Stomach (tissue), 9 donors: ENCODE measurements around the gene STK39. TPM values are rescaled to one million over a fixed set of nuclear protein-coding genes. Genes with fewer than 3 reads are reported as not detected.
"Not testable (repeated sequence)": the region's sequence is repeated elsewhere in the genome, so short reads cannot be mapped to it uniquely, and the experiment has no call there.

ENCODE experiments used
- DNase-seq, 2 donors: peaks; one replicate each; pipeline versions ENCODE4 v3.0.0 to v3.0.0-alpha.2; 2013 to 2019
- H3K27ac ChIP-seq, 5 donors: fragments of 200-600 bp in 4 of 5; sonication (generic) in 4 of 5; one replicate each; pipeline ENCODE4 v1.5.1; 2013 to 2019; ENCODE audit warnings: mild to moderate bottlenecking in 1 of 5, moderate library complexity in 1 of 5
- H3K27me3 ChIP-seq, 3 donors: fragments of 200-600 bp; sonication (generic); one replicate each; pipeline ENCODE4 v1.5.1; 2017 to 2019; ENCODE audit warnings: mixed run types in 1 of 3
- H3K36me3 ChIP-seq, 4 donors: fragments of 200-600 bp; sonication (generic); 1 replicate in 3 of 4; 2 replicates in 1 of 4; pipeline ENCODE4 v1.5.1; 2016 to 2019
- H3K4me1 ChIP-seq, 4 donors: fragments of 200-600 bp; sonication (generic); one replicate each; pipeline ENCODE4 v1.5.1; 2016 to 2019
- H3K4me3 ChIP-seq, 4 donors: fragments of 200-600 bp; sonication (generic) in 3 of 4; one replicate each; pipeline ENCODE4 v1.5.1; 2016 to 2019; ENCODE audit warnings: mild to moderate bottlenecking in 1 of 4
- H3K9me3 ChIP-seq, 4 donors: fragments of 200-600 bp; sonication (generic); one replicate each; pipeline ENCODE4 v1.5.1; 2016 to 2019
- EP300 ChIP-seq: sonication (generic); formaldehyde crosslinking; IDR thresholded peaks from one replicate; pipeline ENCODE4 v1.6.1; 2017; ENCODE audit warnings: antibody characterized with exemption
- POLR2A ChIP-seq, 4 donors: fragments of 450-650 bp; IDR thresholded peaks; one replicate each; pipeline ENCODE4 v1.6.1; 2016; ENCODE audit warnings: antibody characterized with exemption in 4 of 4, control low read depth in 2 of 4, mild to moderate bottlenecking in 1 of 4, moderate library complexity in 1 of 4
- POLR2AphosphoS5 ChIP-seq, 3 donors: sonication (generic); formaldehyde crosslinking; IDR thresholded peaks; one replicate each; pipeline ENCODE4 v1.6.1; 2016; ENCODE audit warnings: antibody characterized with exemption in 3 of 3
- WGBS, 5 donors: extraction: QIAGEN DNeasy Blood & Tissue Kit in 3 of 5; methylation state at CpG; one replicate each; pipeline versions ENCODE4 v1.1.5 to v1.1.7; 2013 to 2018; 5-methylcytosine and 5-hydroxymethylcytosine counted together
- intact Hi-C: fragments of 100-400 bp; cut with DNase I; formaldehyde crosslinking; loops from one replicate; pipeline ENCODE4 v1.15.1; 2023; ENCODE audit warnings: low total_unique reads
- polyA plus RNA-seq, 3 donors: library from polyadenylated mRNA; stranded (reverse); fragments of 200-250 nt; gene quantifications; one replicate each; pipeline ENCODE4 v1.2.3, GENCODE V29; 2013
- total RNA-seq, 5 donors: library from RNA; depleted of rRNA; stranded (reverse); fragments of >200 nt; gene quantifications; one replicate each; pipeline versions ENCODE4 v1.1.0 to v1.2.3, GENCODE V29; 2014 to 2016
- TF ChIP-seq, protein P1 (sequence below), 7 experiments: fragments of 450-650 bp in 4 of 7; fragments of 200-600 bp in 3 of 7; sonication (generic) in 3 of 7; IDR thresholded peaks; one replicate each; pipeline ENCODE4 v1.5.1; 2016 to 2019; ENCODE audit warnings: antibody characterized with exemption in 7 of 7, control low read depth in 2 of 7, mild to moderate bottlenecking in 1 of 7
- donor health status: healthy with polysubstance abuse.
- donor health status: Bipolar disorder and iron deficiency.
- donor health status: healthy.

The STK39 gene
- total and polyA plus RNA-seq, 8 donors: 18.3 to 60.7 (median 33.3) TPM

DNA sequence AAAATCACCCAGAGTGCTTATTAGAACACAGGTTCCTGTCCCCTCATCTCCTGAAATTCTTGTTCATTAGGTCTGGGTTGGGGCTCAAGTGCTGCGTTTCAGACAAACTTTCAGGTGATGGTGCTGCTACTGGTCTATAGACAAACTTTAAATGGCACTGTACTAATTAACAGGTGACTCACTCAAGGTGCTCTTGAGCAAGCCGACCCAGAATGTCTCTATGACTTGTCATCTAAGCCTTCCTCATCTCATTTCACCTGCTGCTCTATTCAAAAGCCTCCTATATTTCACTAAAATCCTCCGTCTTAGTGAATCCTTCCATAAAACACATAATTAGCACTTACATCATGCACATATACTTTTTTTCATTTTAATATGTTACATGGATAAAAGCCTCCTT lies 29.9 kb upstream of the STK39 start:
- no peaks in the 10 kb centered on the region for H3K27me3 ChIP-seq

DNA sequence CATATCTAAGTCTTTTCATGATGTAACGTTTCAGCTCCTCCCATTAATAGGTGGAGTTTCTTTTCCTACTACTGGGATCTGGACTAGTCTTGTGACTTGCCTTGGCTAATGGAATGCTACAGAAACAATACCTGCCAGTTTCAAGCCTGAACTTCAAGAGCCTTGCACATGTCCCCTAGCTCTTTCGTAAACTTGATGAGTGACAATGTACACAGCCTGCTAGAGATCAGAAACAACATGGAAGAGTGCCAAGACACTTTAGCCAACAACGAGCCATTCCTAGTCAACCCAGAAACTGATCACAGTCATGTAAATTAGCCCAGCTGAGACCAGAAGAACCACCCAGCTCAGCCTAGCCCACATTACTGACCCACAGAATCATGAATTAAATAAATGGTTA lies 24.8 kb upstream of the STK39 start:
- WGBS, 5 donors: 65 to 73% (median 70%) methylated on average over 3 of the region's 3 CpGs
- Histone ChIP-seq H3K27ac (no peak overlapping the region), H3K9me3 (no peaks in the 10 kb centered on the region), H3K4me3 (no peak overlapping the region), H3K4me1 (no peaks in the 10 kb centered on the region), H3K36me3 (no peaks in the 10 kb centered on the region), H3K27me3 (no peaks in the 10 kb centered on the region)
- intact Hi-C loops: no loop called here
- no peak for DNase-seq
- TF ChIP-seq POLR2AphosphoS5 (IDR thresholded peaks at IDR 0.05) (no peak), EP300 (no peak), POLR2A (IDR thresholded peaks at IDR 0.05) (no peak)
- TF ChIP-seq, protein P1, sequence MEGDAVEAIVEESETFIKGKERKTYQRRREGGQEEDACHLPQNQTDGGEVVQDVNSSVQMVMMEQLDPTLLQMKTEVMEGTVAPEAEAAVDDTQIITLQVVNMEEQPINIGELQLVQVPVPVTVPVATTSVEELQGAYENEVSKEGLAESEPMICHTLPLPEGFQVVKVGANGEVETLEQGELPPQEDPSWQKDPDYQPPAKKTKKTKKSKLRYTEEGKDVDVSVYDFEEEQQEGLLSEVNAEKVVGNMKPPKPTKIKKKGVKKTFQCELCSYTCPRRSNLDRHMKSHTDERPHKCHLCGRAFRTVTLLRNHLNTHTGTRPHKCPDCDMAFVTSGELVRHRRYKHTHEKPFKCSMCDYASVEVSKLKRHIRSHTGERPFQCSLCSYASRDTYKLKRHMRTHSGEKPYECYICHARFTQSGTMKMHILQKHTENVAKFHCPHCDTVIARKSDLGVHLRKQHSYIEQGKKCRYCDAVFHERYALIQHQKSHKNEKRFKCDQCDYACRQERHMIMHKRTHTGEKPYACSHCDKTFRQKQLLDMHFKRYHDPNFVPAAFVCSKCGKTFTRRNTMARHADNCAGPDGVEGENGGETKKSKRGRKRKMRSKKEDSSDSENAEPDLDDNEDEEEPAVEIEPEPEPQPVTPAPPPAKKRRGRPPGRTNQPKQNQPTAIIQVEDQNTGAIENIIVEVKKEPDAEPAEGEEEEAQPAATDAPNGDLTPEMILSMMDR (IDR thresholded peaks at IDR 0.05): no peak

More for the DNA sequence above, 29.9 kb upstream of the STK39 start:
- Histone ChIP-seq H3K27ac (no peak overlapping the region), H3K36me3 (no peaks in the 10 kb centered on the region), H3K4me1 (peaks cover 0 to 8% (median 0%) of the 10 kb centered on the region in 4 donors), H3K4me3 (no peak overlapping the region), H3K9me3 (no peaks in the 10 kb centered on the region)
- 85 to 95% (median 94%) methylated on average over 3 of the region's 3 CpGs for WGBS, 5 donors
- no peak for DNase-seq
- intact Hi-C loops: no loop called here
- TF ChIP-seq POLR2AphosphoS5 (IDR thresholded peaks at IDR 0.05) (no peak), EP300 (no peak), POLR2A (IDR thresholded peaks at IDR 0.05) (no peak)
- TF ChIP-seq, protein P1 (IDR thresholded peaks at IDR 0.05): no peak

DNA sequence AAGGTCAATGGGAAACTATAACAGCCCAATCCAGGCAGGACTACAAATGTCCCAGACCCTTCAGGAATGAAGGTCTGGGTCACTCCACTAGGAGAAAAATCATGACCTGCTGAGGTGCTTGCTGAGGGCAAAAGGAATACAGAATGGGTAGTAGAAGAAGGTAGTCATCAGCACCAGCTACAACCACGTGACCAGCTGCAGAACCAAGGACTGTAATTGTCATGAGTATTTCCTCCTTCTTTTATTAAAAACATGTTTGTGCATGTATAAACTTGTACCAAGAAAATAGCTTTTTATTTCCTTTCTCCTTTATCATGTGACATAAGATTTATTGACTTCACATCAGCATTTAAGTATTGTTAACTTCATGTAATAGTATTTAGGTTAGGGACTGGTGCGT lies 15.5 kb upstream of the STK39 start:
- WGBS, 5 donors: 88 to 100% (median 93%) methylated on average over 2 of the region's 2 CpGs
- peaks cover 0 to 19% (median 11%) of the 10 kb centered on the region in 4 donors for H3K9me3 ChIP-seq
- DNase-seq, H3K4me3 ChIP-seq, H3K36me3 ChIP-seq, H3K27me3 ChIP-seq, H3K4me1 ChIP-seq, intact Hi-C loops, H3K27ac ChIP-seq: not testable (repeated sequence)

DNA sequence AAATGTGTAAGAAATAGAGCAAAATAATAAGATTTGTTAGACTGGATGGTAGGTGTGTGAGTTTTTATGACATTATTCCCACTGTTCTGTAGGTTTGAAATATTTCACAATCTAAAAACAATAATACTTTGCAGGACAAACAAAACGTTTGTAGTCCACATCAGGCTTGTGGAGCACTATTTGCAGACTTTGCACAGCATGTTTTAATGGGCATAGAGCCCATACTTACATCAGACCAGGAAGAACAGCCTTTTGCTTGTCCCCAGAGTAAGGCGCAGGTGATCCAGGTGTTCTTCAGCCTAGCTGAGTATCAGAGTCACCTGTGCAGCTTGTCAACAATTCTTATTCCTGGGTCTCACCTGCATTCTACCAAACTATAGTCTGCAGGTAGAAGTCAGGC lies 9.1 kb upstream of the STK39 start:
- WGBS, 5 donors: 20 to 42% (median 30%) methylated on average over 2 of the region's 2 CpGs
- intact Hi-C loops: no loop called here
- peak; percentile 67 to 82 for DNase-seq
- peaks cover 0 to 19% (median 11%) of the 10 kb centered on the region in 4 donors for H3K9me3 ChIP-seq
- no peaks in the 10 kb centered on the region for H3K27me3 ChIP-seq
- peak overlapping the region; percentile 52 to 80 (median 68) for H3K27ac ChIP-seq
- H3K36me3 ChIP-seq: no peaks in the 10 kb centered on the region
- H3K4me3 ChIP-seq: no peak overlapping the region
- H3K4me1 ChIP-seq: peaks cover 0 to 27% (median 12%) of the 10 kb centered on the region in 4 donors
- TF ChIP-seq POLR2AphosphoS5 (IDR thresholded peaks at IDR 0.05): peak; percentile 4 to 82 (median 53)
- TF ChIP-seq POLR2A (IDR thresholded peaks at IDR 0.05): no peak

DNA sequence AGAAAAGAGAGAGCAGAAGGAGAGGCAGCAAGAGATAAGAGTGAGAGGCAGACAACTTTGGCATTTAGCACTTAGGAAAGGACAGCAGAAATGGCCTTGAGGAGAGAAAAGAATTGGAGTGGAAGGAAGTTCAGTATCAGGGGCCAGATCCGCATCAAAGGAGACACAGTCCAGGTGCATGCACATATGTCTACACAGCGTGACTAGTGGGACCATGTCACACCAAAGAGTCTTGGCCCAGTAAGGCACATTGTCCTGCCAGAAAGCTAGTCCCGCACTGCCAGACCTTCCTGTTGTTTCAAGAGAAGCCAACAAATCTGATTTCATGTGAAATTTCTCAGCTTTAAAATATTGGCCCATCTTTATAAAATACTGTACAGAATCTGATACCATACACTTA lies 8.5 kb upstream of the STK39 start:
- intact Hi-C loops: no loop called here
- H3K9me3 ChIP-seq: peaks cover 0 to 19% (median 11%) of the 10 kb centered on the region in 4 donors
- H3K4me1 ChIP-seq: peaks cover 0 to 27% (median 12%) of the 10 kb centered on the region in 4 donors
- H3K36me3 ChIP-seq: no peaks in the 10 kb centered on the region
- no peak overlapping the region for H3K4me3 ChIP-seq
- DNase-seq: peak in 1 of 2 donors; percentile 61
- peak overlapping the region; percentile 63 to 82 (median 69) for H3K27ac ChIP-seq
- TF ChIP-seq POLR2A (IDR thresholded peaks at IDR 0.05) (no peak), POLR2AphosphoS5 (IDR thresholded peaks at IDR 0.05) (no peak), EP300 (no peak)
- TF ChIP-seq, protein P1 (IDR thresholded peaks at IDR 0.05): no peak
- WGBS, 5 donors: 29 to 68% (median 38%) methylated on average over 3 of the region's 3 CpGs
- H3K27me3 ChIP-seq: no peaks in the 10 kb centered on the region
